K562 (cell line): ENCODE data around the gene TMEFF2. TPM values are rescaled to one million over a fixed set of nuclear protein-coding genes. Genes with fewer than 3 reads are reported as not detected.

Experiments used
- ATAC-seq: fragments of 200-7000 bp; cut with Tn5 transposase; 3 replicates; pipeline ENCODE4 v1.9.1; 2020; ENCODE audit warnings: moderate library complexity
- BruUV-seq: library from RNA; stranded (reverse); fragments of 400-500 nt; replicated peaks from 2 replicates; lab custom pipeline; 2021; lab: Mats Ljungman, UMichigan
- CTCF ChIA-PET: fragments of 300-600 bp; formaldehyde crosslinking; extraction: SDS; loops from one replicate; lab custom pipeline; 2021; ENCODE audit warnings: low intra/inter-chr PET ratio; lab: Yijun Ruan, JAX
- POLR2A ChIA-PET: fragments of 300-600, 350-650 bp; sonication (Branson Sonifier 250); formaldehyde crosslinking; extraction: SDS; loops from one replicate; lab custom pipeline; 2021; ENCODE audit warnings: antibody characterized with exemption, inconsistent platforms; lab: Yijun Ruan, JAX
- DNase-seq, 4 experiments: peaks; one replicate each; pipeline versions ENCODE4 v3.0.0 to v3.0.0-alpha.2; 2011 to 2018; ENCODE audit warnings: low spot score in 3 of 4, mixed read lengths in 3 of 4; ENCODE audit errors: extremely low read depth in 1 of 4
- FAIRE-seq: peaks from 2 replicates; lab custom pipeline; 2011; peaks lifted over from hg19 to GRCh38; lab: Jason Lieb, UNC
- H2AFZ ChIP-seq: 2 replicates; pipeline ENCODE4 v1.6.0; 2011; ENCODE audit warnings: low read depth, low read length, control low read depth, inconsistent platforms
- H3K27ac ChIP-seq: fragments of 200-600 bp; 3 replicates; pipeline ENCODE4 v1.8.0; 2011; ENCODE audit warnings: low read depth, mild to moderate bottlenecking, control low read depth, inconsistent platforms, low read length, moderate library complexity, mixed read lengths; ENCODE audit errors: extremely low read depth
- H3K27me3 ChIP-seq, 2 experiments: fragments of 300-600 bp in 1 of 2; 2 replicates in 1 of 2; 3 replicates in 1 of 2; pipeline versions ENCODE4 v1.6.0 to v1.8.0; 2011; ENCODE audit warnings: inconsistent platforms in 2 of 2, low read length in 2 of 2, mild to moderate bottlenecking in 1 of 2, mixed read lengths in 1 of 2, moderate library complexity in 1 of 2; ENCODE audit not compliant: control insufficient read depth in 2 of 2, insufficient read depth in 2 of 2
- H3K36me3 ChIP-seq: fragments of 300-600 bp; 3 replicates; pipeline ENCODE4 v1.8.0; 2011; ENCODE audit warnings: mild to moderate bottlenecking, low read length, inconsistent platforms; ENCODE audit not compliant: control insufficient read depth, insufficient read depth
- H3K4me1 ChIP-seq, 2 experiments: fragments of 200-600 bp in 1 of 2; replicated peaks in 1 of 2; 2 replicates in 1 of 2; 3 replicates in 1 of 2; pipeline versions ENCODE4 v1.5.1 to v1.8.0; 2011; ENCODE audit warnings: inconsistent platforms in 2 of 2, low read length in 2 of 2, mild to moderate bottlenecking in 1 of 2, mixed read lengths in 1 of 2, moderate library complexity in 1 of 2; ENCODE audit not compliant: control insufficient read depth in 2 of 2, insufficient read depth in 2 of 2
- H3K4me2 ChIP-seq: 2 replicates; pipeline ENCODE4 v1.6.1; 2011; ENCODE audit warnings: low read length, control low read depth, inconsistent platforms, mixed read lengths; ENCODE audit not compliant: insufficient read depth
- H3K4me3 ChIP-seq: fragments of 200-600 bp; sonication (generic), shearing (Covaris generic); 2 replicates; pipeline ENCODE4 v1.5.1; 2016; ENCODE audit warnings: control low read depth, inconsistent platforms
- H3K79me2 ChIP-seq: fragments of 200-600 bp; 3 replicates; pipeline ENCODE4 v1.8.0; 2011; ENCODE audit warnings: low read length, inconsistent platforms; ENCODE audit not compliant: control insufficient read depth, insufficient read depth
- H3K9ac ChIP-seq, 2 experiments: 2 replicates each; pipeline versions ENCODE4 v1.6.0 to v1.6.1; 2011; ENCODE audit warnings: low read depth in 2 of 2, low read length in 2 of 2, control low read depth in 1 of 2, inconsistent platforms in 1 of 2, mild to moderate bottlenecking in 1 of 2, mixed read lengths in 1 of 2; ENCODE audit not compliant: insufficient read depth in 1 of 2
- H3K9me1 ChIP-seq: one replicate; pipeline ENCODE4 v1.6.0; 2011; ENCODE audit warnings: inconsistent platforms, mild to moderate bottlenecking, low read length, moderate library complexity; ENCODE audit not compliant: control insufficient read depth, insufficient read depth
- H3K9me3 ChIP-seq: replicated peaks from 2 replicates; pipeline ENCODE4 v1.5.1; 2011; ENCODE audit warnings: low read depth, low read length, inconsistent platforms; ENCODE audit not compliant: control insufficient read depth, insufficient read depth
- H4K20me1 ChIP-seq: replicated peaks from 2 replicates; pipeline ENCODE4 v1.6.1; 2011; ENCODE audit warnings: low read length, inconsistent platforms, mixed read lengths; ENCODE audit not compliant: control insufficient read depth, insufficient read depth
- HDAC3 ChIP-seq: fragments of 450-650 bp; IDR thresholded peaks from 2 replicates; pipeline ENCODE4 v1.6.1; 2018; ENCODE audit warnings: borderline replicate concordance, mild to moderate bottlenecking, moderate library complexity; ENCODE audit not compliant: partially characterized antibody
- PTTG1 ChIP-seq: fragments of 450-650 bp; IDR thresholded peaks from 2 replicates; pipeline ENCODE4 v1.6.1; 2016; ENCODE audit warnings: low read depth, mild to moderate bottlenecking, missing genetic modification characterization, missing compliant biosample characterization
- STAG1 ChIP-seq: sonication (generic); formaldehyde crosslinking; IDR thresholded peaks from 2 replicates; pipeline ENCODE4 v1.5.0; 2020; ENCODE audit warnings: missing genetic modification reagents, borderline replicate concordance
- ZNF232 ChIP-seq: sonication (generic); formaldehyde crosslinking; IDR thresholded peaks from 2 replicates; pipeline ENCODE4 v1.8.0; 2022; ENCODE audit warnings: mild to moderate bottlenecking, missing genetic modification reagents
- WGBS: fragments of 100-300 bp; shearing (Covaris generic); methylation state at CpG from one replicate; pipeline ENCODE4 v1.1.6; 2016; ENCODE audit warnings: low coverage, mixed read lengths; ENCODE audit not compliant: insufficient coverage; ENCODE audit errors: missing lambda C conversion rate; 5-methylcytosine and 5-hydroxymethylcytosine counted together
- in situ Hi-C: fragments of 300-500 bp; cut with MboI; formaldehyde crosslinking; loops from 4 replicates; pipeline ENCODE4 v1.15.0; 2018; ENCODE audit warnings: inconsistent platforms, mixed read lengths
- intact Hi-C: fragments of 100-400 bp; cut with micrococcal nuclease; formaldehyde crosslinking; loops from 2 replicates; pipeline ENCODE4 v1.14.2; 2022
- polyA plus RNA-seq, 8 experiments: library from polyadenylated mRNA; depleted of rRNA in 4 of 8; stranded (reverse) in 5 of 8; unstranded in 3 of 8; fragments of >200 nt; fragmentation: Nextera tagmentation in 2 of 8; fragmentation: Illumina TruSeq in 1 of 8; extraction: Ambion mirVana in 2 of 8; extraction: Trizol in 1 of 8; gene quantifications; 2 replicates each; pipeline versions ENCODE4 v1.2.1 to v1.2.3, GENCODE V29; 2011 to 2014; ENCODE audit warnings: inconsistent platforms in 1 of 8, missing spikeins in 1 of 8
- total RNA-seq, 7 experiments: library from RNA; depleted of rRNA in 6 of 7; stranded (reverse); fragments of >200 nt in 6 of 7; fragmentation: Illumina TruSeq in 2 of 7; extraction: Trizol in 2 of 7; gene quantifications; 2 replicates each; pipeline versions ENCODE4 v1.2.1 to v1.2.3, GENCODE V29; 2011 to 2021; ENCODE audit warnings: low replicate concordance in 1 of 7
- TF ChIP-seq, protein P1 (sequence below): fragments of 250-450 bp; sonication (Bioruptor Pico); IDR thresholded peaks from 2 replicates; pipeline ENCODE4 v1.4.0; 2020
- TF ChIP-seq, protein P2 (sequence below), 3 experiments: fragments of 200-800 bp in 1 of 3; sonication (Bioruptor generic) in 1 of 3; sonication (generic) in 1 of 3; formaldehyde crosslinking in 1 of 3; IDR thresholded peaks; 2 replicates each; pipeline versions ENCODE4 v1.6.1 to v1.8.0; 2016 to 2022; ENCODE audit warnings: mild to moderate bottlenecking in 2 of 3, missing compliant biosample characterization in 2 of 3, missing genetic modification characterization in 2 of 3, missing genetic modification reagents in 1 of 3
- TF ChIP-seq, protein P3 (sequence below), 3 experiments: fragments of 200-800 bp in 1 of 3; fragments of 250-450 bp in 1 of 3; fragments of 450-650 bp in 1 of 3; sonication (Bioruptor Pico) in 1 of 3; sonication (Bioruptor generic) in 1 of 3; formaldehyde crosslinking in 1 of 3; IDR thresholded peaks; 2 replicates each; pipeline versions ENCODE4 v1.6.1 to v1.8.0; 2016 to 2022; ENCODE audit warnings: mild to moderate bottlenecking in 2 of 3, missing genetic modification characterization in 2 of 3, missing compliant biosample characterization in 1 of 3, moderate library complexity in 1 of 3

The TMEFF2 gene
- total and polyA plus RNA-seq, 9 of the 15 experiments (the other 6 are each of a cell fraction or from before 2014, with no cell fraction given) = 1.4 TPM; not detected in 8

DNA sequence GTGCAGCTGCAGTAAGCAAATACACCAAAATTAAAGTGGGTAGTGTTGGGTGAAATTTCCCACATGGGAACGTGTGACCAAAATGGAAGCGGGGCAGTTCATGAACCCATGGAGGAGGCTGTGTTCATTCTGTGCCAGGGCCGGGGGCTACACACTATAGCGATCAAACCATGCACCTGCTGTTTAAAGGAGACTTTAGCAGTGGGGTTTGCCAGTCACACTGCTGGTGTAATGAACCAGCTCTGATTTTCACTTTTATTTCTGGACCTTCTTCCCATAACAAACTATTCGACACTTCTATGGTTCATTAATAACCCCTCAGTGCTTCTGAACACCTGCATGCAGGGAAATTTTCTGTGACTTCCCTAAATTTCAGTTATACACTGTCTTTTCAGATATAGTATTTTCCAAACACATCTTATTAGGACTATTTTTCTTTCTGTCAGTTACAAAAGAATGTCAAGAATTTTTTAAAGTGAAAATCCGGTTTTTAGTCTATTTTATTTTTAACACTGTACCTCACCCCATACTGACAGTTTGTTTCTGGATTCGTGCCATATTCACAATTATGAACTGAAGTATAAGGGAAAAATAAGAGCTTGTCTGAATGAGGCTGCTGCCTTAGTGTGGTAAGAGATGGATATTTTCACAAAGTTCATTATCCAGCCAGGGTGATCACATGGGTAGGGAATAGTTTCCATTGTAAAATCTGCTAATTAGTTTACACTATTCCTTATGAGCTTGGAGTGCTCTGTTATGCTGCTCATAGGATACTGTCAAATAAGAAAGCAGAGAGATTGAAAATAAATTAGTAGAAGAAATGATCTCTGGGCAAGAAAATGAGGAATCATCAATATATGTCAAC lies 236.5 kb downstream of the TMEFF2 start (continued):
- TF ChIP-seq, protein P1, sequence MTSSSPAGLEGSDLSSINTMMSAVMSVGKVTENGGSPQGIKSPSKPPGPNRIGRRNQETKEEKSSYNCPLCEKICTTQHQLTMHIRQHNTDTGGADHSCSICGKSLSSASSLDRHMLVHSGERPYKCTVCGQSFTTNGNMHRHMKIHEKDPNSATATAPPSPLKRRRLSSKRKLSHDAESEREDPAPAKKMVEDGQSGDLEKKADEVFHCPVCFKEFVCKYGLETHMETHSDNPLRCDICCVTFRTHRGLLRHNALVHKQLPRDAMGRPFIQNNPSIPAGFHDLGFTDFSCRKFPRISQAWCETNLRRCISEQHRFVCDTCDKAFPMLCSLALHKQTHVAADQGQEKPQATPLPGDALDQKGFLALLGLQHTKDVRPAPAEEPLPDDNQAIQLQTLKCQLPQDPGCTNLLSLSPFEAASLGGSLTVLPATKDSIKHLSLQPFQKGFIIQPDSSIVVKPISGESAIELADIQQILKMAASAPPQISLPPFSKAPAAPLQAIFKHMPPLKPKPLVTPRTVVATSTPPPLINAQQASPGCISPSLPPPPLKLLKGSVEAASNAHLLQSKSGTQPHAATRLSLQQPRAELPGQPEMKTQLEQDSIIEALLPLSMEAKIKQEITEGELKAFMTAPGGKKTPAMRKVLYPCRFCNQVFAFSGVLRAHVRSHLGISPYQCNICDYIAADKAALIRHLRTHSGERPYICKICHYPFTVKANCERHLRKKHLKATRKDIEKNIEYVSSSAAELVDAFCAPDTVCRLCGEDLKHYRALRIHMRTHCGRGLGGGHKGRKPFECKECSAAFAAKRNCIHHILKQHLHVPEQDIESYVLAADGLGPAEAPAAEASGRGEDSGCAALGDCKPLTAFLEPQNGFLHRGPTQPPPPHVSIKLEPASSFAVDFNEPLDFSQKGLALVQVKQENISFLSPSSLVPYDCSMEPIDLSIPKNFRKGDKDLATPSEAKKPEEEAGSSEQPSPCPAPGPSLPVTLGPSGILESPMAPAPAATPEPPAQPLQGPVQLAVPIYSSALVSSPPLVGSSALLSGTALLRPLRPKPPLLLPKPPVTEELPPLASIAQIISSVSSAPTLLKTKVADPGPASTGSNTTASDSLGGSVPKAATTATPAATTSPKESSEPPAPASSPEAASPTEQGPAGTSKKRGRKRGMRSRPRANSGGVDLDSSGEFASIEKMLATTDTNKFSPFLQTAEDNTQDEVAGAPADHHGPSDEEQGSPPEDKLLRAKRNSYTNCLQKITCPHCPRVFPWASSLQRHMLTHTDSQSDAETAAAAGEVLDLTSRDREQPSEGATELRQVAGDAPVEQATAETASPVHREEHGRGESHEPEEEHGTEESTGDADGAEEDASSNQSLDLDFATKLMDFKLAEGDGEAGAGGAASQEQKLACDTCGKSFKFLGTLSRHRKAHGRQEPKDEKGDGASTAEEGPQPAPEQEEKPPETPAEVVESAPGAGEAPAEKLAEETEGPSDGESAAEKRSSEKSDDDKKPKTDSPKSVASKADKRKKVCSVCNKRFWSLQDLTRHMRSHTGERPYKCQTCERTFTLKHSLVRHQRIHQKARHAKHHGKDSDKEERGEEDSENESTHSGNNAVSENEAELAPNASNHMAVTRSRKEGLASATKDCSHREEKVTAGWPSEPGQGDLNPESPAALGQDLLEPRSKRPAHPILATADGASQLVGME (CRISPR knock-in tag) = no peak
- no peak for TF ChIP-seq PTTG1

DNA sequence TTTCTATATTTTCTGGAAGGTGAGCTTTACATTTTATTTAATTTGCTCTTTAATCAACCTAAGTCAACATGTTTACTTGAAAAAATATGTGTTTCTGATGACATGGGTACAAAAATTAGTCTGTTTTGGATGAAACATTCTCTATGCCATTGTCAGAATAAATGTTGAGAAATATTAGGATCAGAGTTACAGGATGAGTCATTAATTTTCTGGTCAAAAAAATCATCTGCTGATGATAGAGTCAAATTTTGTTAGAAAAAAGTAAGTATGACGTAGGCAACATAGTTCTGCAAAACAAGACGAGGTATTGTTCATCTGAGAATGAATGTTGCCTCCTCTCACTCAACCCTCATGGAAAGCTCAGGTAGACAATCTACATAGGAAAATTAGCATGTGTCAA lies 240.3 kb downstream of the TMEFF2 start:
- Histone ChIP-seq H3K4me2 (no peak overlapping the region), H3K9me3 (no peaks in the 10 kb centered on the region), H3K4me3 (no peak overlapping the region), H3K79me2 (no peaks in the 10 kb centered on the region), H3K27ac (no peak overlapping the region), H3K9ac (no peak overlapping the region), H3K9me1 (no peaks in the 10 kb centered on the region), H3K27me3 (no peaks in the 10 kb centered on the region), H2AFZ (no peak overlapping the region), H4K20me1 (no peaks in the 10 kb centered on the region), H3K4me1 (peaks cover 0 to 9% of the 10 kb centered on the region in 2 experiments; a peak in 3 of 5 replicates), H3K36me3 (peaks cover under 1% of the 10 kb centered on the region; the same call in 1 of the 3 replicates)
- BruUV-seq = no TSS peak
- DNase-seq (no peak), ATAC-seq (no peak), FAIRE-seq (no peak)
- in situ Hi-C loops = no loop called here
- ChIA-PET CTCF (no interaction called here), POLR2A (no interaction called here)
- 38% methylated on average over 2 of the region's 2 CpGs for WGBS
- intact Hi-C loops = no loop called here
- TF ChIP-seq, protein P2, sequence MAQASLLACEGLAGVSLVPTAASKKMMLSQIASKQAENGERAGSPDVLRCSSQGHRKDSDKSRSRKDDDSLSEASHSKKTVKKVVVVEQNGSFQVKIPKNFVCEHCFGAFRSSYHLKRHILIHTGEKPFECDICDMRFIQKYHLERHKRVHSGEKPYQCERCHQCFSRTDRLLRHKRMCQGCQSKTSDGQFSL (CRISPR knock-in tag; IDR thresholded peaks at IDR 0.05) = no peak
- TF ChIP-seq, protein P2 (tag; IDR thresholded peaks at IDR 0.05) = no peak
- TF ChIP-seq ZNF232 (no peak), HDAC3 (no peak), STAG1 (no peak)
- TF ChIP-seq, protein P3, sequence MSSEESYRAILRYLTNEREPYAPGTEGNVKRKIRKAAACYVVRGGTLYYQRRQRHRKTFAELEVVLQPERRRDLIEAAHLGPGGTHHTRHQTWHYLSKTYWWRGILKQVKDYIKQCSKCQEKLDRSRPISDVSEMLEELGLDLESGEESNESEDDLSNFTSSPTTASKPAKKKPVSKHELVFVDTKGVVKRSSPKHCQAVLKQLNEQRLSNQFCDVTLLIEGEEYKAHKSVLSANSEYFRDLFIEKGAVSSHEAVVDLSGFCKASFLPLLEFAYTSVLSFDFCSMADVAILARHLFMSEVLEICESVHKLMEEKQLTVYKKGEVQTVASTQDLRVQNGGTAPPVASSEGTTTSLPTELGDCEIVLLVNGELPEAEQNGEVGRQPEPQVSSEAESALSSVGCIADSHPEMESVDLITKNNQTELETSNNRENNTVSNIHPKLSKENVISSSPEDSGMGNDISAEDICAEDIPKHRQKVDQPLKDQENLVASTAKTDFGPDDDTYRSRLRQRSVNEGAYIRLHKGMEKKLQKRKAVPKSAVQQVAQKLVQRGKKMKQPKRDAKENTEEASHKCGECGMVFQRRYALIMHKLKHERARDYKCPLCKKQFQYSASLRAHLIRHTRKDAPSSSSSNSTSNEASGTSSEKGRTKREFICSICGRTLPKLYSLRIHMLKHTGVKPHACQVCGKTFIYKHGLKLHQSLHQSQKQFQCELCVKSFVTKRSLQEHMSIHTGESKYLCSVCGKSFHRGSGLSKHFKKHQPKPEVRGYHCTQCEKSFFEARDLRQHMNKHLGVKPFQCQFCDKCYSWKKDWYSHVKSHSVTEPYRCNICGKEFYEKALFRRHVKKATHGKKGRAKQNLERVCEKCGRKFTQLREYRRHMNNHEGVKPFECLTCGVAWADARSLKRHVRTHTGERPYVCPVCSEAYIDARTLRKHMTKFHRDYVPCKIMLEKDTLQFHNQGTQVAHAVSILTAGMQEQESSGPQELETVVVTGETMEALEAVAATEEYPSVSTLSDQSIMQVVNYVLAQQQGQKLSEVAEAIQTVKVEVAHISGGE (CRISPR knock-in tag; IDR thresholded peaks at IDR 0.05) = no peak
